NOMO-1 (cell line): ENCODE results near the gene APOL1.
A peak's percentile ranks its signal among the peaks of the same experiment; 100 is the strongest.
"Not testable (repeated sequence)": the region's sequence is repeated elsewhere in the genome, so short reads cannot be mapped to it uniquely, and the experiment has no call there.

Experiments used
- DNase-seq, 2 experiments: peaks; one replicate each; lab custom pipeline; 2025; ENCODE audit not compliant: unreplicated experiment in 2 of 2; lab: John Stamatoyannopoulos, UW

The APOL1 gene

DNA sequence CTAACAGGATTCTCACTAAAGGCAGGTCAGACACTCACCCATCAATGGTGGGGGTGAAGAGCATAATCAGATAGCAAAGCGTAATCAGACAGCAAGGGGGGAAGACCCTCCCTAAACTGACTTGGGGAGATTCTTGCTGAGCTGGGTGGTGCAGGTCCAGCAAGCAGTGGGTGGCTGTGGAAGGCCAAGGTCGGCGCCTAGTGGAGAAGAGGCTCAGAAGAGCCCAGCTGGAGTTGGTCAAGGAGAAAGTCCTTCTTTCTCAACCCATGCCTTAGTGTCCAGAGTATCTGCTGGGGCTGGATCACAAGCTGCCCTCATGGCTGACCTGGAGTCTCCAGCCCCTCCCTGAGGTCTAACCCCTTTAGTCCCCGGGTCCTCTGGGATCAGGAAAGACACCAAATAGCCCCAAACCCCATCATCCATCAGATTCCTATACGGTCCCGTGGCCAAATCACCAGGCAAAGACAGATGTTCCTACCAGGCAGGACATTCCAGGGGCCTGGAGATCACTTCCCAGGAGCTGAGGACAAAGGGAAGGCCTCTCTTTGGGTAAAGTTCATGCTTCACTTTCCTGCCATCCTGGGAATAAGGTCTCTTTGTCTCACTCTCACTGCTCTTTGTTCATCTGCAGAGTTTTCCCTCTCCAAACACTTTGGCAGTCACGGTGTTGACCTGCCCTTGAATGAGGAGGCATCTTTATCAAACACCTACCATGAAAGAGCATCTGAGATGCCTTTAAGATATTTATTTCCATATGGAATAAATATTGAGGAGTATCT, 11.1 kb downstream of the APOL1 start:
- DNase-seq, result not testable (repeated sequence)

DNA sequence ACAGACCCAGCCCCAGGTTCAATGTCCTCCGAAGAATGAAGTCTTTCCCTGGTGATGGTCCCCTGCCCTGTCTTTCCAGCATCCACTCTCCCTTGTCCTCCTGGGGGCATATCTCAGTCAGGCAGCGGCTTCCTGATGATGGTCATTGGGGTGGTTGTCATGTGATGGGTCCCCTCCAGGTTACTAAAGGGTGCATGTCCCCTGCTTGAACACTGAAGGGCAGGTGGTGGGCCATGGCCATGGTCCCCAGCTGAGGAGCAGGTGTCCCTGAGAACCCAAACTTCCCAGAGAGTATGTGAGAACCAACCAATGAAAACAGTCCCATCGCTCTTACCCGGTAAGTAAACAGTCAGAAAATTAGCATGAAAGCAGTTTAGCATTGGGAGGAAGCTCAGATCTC, 14.1 kb downstream of the APOL1 start:
- DNase-seq, result no peak

DNA sequence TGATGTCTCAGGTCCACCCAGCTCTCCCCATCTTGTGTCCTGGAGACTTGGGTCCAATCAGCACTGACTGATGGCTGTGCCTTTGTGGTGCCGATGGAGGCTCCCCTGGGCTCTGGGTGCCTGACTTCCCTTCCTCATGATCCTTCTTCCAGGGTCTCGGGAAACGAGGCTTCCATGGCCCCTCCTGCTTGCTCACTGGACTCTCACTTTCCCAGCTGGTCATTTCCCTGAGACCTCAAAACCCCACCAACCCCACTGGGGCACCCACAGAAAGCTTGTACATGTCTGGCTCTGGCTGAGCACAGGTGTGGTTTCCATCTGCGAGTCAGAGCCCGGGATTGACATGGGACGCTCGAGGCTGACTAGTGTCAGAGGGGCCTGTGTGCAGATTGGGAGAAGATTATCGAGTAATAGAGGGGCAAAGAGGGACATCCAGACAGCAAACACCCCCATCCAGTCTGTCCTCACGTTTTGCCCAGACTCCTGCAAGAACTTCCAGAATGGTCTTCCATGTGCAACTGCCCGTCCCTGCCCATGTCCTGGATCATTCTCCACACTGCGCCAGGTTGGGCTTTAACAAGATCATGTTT, 15.1 kb downstream of the APOL1 start:
- DNase-seq, result no peak

DNA sequence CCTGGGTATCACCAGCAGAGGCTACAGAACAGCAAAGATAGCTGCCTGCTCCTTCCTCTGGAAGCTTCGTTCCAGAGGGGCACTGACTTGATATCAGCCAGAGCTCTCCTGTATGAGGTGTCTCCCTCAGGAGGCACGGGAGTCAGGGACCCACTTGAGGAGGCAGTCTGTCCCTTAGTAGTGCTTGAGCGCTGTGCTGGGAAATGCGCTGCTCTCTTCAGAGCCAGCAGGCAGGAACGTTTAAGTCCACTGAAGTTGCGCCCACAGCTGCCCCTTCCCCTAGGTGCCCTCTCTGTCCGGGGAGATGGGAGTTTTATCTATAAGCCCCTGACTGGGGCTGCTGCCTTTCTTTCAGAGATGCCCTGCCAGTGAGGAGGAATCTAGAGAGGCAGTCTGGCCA, 18.3 kb downstream of the APOL1 start:
- DNase-seq, result not testable (repeated sequence)

DNA sequence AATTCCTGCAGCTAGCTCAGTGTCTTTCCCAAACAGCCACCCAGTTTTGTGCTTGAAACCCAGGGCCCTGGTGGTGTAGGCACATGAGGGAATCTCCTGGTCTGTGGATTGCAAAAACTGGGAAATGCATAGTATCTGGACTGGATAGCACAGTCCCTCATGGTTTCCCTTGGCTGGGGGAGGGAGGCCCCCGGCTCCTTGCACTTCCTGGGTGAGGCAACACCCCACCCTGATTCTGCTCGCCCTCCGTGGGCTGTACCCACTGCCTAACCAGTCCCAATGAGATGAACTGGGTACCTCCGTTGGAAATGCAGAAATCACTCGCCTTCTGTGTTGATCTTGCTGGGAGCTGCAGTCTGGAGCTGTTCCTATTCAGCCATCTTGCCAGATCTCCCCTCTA, 19.0 kb downstream of the APOL1 start:
- not testable (repeated sequence) for DNase-seq

DNA sequence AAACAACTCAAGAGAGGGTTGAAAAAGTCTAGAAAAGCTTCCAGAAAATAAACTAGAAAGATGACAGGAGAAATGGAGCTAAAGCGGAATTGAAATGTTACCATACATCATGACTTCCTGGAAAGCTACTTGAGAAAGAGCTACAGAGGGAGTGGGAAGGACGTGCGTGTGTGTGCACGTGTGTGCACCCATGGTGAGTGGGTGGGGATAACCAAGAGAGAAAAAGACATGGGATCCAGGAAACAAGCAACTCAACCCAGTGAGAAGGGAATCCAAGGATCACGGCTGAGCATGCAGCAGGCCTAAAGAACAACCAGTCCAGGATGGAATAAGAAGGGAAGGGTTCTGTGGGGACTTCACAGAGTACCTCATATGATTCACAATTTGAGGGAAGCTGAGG, 21.6 kb downstream of the APOL1 start:
- no peak for DNase-seq

DNA sequence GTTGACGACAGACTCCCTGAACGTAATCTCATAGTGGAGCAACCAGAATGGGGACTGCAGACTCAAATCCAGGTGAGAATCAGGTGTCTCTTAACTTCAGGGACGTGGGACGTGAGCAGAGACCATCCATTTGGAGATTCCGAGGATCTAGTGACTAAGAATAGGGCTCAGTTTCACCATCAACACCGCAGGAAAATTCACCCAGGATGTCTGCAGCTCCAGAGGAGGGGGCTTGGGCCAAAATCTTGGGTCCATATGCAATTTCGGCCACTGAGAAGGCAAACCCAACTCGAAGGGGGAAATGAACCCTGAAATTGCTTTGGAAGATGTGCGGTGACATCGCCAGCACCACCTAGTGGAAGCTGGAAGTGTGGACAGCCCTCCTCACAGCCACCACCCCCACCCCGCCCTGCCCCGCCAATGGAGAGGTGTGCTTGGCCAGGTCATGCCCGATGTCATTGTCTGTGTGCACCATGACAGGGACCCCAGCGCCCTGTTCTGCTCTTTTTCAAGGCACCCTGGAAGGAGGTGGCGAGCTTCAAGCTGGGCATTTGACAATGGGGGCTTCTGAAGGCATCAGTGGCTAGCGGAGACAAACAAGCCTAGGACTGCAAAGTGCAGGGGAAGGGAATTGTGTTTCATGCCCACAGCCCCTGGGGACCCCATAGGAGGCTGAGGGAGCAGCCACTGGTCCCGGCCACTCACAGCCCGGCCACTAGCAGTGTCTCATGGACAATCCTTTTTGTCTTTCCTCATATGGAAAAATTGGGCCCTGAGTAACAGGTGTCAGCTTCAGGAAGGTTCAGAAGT, 24.8 kb downstream of the APOL1 start:
- peak; percentile 64 to 68 for DNase-seq

DNA sequence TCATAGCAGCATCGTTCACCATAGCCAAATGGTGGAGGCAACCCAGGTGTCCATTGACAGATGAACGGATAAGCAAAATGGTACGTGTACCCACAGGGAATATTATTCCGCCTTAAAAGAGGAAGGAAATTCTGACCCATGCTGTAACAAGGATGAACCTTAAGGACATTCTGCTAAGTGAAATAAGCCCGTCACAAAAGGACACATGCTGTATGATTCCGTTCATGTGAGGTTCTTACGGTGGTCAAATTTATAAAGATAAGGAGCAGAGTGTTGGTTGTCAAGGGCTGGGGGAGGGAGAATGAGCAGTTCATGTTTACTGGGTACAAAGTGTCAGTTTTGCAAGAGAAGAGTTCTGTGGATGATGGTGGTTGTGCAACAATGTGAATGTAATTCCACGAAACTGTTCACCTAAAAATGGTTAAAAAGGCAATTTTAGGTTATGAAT, 26.3 kb downstream of the APOL1 start:
- DNase-seq, result peak; percentile 28 to 57

DNA sequence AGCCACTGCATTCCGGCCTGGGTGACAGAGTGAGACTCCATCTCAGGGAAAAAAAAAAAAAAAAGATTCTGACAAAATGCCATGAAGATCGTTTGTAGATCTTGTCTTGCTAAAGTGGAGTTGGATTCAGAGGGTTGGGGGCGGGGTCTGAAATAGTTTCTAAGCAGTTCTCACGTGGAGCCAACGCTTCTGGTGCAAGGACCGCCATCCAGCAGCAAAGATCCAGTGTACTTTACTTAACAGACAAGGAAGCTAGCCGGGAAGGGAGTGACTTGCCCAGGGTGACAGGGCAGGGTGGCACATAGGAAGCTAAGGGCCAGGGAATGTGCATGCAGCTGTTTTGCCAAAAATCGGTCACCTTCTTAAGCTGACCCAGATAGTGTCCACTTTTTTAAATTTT, 27.4 kb downstream of the APOL1 start:
- no peak for DNase-seq

DNA sequence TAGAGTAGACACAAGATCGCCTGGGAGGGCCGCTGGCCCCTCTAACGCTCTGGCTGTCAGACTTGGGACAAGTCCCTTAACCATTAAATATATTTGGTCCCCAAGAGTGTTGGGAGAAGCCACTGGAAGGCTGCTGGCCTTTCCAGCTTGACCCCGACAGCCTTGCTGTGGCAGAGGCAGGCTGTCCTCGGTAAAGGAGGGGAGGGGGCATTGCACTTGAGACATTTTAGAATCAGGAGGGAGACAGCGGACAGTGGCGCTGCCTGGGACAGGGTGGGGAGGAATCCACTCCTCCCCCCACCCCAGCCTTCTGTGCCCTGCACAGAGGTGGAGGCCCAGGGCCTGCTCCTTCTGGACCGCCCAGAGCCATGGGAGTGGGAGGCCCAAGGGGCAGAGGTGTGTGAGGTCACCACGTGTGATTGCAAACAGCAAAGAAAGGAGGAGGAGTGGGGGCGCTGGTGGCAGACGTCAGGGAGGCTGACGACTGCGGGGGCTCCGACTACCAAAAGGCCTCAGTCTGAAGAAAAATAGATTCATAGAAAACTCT, 28.9 kb downstream of the APOL1 start:
- DNase-seq, result no peak

DNA sequence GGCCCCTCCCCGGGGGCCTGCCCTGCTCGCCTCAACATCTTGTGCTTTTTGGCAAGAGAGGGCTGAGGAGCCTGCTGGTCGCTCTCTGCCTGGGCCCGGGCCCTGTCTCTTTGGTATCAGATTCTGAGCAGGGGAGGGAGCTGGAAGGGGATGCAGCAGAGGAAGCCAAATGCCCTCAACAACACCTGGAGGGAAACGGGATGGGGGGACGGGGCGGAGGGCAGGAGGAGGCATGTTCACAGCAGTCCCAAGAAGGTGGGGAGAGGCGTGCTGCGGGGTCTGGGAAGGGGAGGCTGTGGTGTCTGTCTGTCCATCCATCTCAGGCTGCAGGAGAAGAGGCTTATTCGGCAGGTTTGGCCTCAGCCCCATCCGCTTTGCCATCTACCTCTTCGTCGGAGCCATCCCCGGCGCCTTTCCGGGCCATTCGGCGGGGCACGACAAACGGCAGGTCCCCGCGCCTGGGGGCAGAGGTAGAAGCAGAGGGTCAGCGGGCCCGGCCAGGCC, 29.4 kb downstream of the APOL1 start:
- no peak for DNase-seq

DNA sequence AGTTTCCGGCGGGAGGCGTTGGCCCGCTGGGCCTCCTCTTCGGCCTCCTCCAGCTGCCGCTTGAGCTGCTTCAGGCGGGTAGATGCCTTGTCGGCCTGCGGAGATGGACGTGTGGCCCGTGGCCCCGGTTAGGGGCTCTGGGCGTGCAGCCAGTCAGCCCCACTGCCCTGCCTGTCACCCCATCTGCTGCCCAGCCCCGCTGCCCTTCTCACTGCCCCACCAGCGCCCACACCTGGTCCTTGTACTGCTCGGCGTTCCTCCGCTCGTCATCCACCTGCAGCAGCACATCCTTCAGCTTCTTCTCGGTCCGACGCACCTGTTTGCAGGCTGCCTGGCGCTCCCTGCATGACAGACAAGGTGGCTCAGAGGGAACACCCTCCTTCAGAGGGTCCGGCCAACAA, 31.2 kb downstream of the APOL1 start:
- DNase-seq, result no peak

DNA sequence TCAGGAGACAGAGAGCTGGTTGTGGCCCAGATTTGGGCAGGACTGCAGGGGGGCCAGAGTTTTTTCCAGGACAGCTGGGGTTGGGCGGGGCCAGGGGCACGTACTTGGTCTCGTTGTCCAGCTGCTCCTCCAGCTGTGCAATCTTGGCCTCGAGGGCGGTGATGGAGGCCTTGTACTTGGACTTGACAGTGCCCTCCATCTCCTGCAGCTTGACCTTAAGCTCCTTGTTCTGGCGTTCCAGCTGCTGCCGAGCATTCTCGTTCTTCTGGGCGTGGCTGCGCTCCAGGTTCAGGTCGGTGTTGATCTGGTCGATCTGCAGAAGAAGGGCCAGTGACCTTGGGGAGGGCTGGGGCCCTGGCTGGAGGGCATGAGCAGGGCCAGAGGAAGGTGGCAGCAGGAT, 32.1 kb downstream of the APOL1 start:
- DNase-seq, result no peak

DNA sequence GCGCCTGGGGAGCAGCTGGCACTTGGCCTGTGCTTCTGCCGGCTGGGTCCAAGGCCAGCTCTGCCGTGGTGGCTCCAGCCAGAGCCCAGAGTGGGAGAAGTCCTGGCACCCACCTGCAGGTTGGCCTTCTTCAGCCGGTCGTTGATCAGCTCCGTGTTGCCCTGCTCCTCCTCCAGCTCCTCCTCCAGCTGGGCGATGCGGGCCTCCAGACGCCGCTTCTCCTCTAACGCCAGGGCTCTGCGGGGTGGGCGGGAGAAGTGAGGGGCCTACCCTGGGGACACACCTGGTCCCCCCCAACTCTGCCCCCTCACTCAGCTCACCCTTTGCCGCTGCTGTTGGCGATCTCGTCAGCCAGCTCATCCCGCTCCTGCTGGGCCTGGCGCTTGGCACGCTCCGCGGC, 32.6 kb downstream of the APOL1 start:
- DNase-seq, result no peak

DNA sequence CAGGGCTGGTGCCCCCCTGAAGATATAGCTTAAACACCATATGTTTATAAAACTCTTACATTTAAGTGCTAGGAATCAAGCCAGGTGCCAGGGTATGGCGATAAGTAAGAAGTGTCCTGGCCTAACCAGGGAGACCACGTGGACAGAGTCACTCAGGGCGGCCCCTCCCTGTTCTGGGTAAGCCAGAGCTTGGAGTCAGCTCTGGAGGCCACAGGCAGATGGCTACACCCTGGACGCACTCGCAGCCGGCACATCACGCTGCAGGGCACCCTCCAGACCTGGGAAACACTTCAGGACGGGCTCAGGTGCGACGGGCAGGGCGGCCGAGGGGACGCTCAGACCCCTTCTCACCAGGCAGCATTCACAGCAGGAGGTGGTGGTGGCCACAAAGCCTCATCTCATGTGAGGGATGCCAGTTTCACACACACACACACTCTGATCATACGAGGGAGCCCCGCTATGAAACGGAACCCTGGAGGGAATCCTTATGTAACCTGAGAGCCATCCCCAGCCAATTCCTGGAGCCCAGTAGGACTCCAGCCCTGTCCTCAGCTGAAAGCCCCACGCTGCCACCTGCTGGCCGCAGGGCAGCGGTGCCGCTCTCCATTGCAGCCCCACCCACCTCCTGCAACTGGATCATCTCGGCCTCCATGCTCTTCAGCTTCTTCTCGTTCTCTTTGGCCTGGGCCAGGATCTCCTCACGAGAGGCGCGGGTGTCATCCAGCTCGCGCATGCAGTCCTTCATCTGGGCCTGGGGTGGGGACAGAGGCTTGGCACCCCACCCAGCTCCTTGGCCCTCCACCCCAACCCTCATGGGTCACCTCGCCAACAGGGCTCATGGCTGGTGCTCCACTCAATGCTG, 33.4 kb downstream of the APOL1 start:
- DNase-seq, result peak; percentile 30 to 35

DNA sequence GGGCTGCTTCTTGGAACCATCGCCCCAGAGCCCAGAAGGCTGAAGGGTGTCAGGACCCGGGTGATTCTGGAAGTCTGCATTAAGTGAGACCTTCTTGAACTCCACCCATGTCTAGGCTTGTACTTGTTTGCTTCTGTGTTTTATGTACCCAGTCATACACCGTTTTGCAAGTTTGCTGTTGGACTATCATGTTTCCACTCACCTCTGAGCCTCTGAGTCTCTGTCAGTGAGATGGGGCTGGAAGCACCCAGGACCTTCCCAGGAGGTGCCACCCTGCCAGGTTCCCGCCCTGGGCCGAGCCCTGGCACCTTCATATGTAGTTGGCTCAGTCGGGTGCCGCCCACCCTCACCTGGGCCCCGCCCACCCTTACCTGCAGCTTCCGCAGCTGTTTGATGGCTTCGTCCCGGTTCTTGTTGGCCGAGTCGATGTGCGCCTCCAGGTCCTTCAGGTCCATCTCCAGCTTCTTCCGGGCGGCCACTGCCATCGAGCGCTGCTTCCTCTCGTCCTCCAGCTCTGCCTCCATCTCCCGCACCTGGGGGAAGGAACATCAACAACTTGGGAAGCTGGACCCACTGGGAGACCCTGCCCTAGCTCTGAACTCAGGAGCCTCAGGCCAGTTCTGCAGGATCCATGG, 35.1 kb downstream of the APOL1 start:
- DNase-seq, result no peak

DNA sequence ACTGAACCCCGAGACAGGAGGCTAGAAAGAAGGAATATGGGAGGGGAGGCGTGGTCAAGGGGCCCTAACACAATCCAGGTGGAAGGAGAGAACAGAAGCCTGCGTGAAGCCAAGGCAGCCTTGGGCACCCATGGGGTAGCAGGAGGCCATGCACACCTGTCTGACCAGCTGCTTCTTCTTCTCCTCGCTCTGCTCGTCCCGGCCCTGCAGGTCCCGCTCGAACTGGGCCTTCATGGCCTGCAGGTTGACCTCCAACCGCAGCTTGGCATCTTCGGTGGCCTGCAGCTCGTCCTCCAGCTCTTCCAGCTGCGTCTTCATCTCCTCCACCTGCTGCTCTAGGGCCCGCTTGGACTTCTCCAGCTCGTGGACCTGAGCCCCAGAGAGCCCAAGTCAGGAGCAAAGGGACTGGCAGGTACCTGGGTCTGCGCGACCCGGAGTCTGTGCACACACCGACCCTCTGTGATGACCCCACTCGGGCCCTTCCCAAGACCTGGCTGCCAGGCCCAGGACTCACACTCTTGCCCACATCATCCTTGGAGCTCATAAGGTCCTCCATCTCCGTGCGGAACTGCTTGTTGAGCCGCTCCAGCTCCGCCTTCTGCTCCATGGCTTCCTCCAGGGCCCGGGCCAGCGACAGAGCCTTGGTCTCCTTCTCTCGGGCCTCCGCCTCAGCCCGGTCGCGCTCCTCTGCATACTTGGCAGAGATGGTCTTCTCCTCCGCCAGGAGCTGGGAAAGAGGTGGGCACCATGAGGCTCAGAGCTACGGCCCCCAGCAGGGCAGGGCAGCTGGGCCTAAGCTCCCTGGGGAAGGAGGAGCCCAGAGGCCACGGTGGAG, 35.9 kb downstream of the APOL1 start:
- no peak for DNase-seq

DNA sequence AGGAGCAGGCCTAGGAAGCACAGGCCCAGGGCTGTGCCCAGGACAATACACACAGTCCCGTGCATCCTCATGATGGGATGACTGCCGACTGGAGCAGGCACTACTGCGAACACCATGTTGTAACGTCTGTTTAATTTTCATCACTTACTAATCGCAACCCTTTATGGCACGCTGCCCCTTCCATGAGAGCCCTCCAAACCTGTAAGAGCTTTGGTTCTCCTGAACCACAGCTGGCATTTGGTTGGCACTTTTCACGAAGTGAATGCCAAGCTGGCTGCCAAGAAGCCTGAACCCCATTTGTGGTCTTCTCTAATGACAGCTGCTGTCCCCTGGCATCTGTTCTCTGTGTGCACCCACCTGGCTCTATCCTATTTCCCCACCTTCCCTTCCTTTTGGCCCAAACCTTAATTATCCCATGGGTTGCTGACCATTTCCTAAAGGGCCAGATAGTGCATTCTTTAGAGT, 36.5 kb downstream of the APOL1 start:
- DNase-seq, result no peak

DNA sequence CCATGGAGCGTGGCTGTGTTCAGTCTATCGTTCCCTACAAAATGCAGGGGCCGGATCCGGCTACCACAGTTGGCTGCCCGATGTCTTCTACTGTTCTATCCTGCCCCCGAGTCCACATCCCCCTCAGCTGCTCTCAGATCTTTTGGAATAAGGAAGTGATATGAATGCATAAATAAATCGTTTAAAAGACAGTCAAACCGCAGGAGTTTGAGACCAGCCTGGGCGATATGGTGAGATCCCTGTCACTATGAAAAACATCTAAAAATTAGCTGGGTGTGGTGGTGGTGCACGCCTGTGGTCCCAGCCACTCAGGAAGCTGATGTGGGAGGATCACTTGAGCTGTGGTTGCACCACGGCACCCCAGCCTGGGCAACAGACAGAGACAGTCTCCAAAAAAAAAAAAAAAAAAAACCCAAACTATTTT, 37.0 kb downstream of the APOL1 start:
- not testable (repeated sequence) for DNase-seq
